CD4-positive, alpha-beta T cell treated with Interleukin-6 at 100 ng/mL for 8 hours (primary cell): Measurements from ENCODE around the gene IL17C.
A peak's percentile ranks its signal among the peaks of the same experiment; 100 is the strongest.

Source experiments
- DNase-seq: peaks from one replicate; pipeline ENCODE4 v3.0.0-alpha.2; 2020; ENCODE audit warnings: mixed read lengths, low spot score

The IL17C gene

GRCh38 chr16:88610080-88610479 is 28.3 kb upstream of the IL17C start:
- DNase-seq: no peak

- DNase-seq: no peak
Measured at GRCh38 chr16:88610909-88611812, 27.2 kb upstream of the IL17C start.

DNA sequence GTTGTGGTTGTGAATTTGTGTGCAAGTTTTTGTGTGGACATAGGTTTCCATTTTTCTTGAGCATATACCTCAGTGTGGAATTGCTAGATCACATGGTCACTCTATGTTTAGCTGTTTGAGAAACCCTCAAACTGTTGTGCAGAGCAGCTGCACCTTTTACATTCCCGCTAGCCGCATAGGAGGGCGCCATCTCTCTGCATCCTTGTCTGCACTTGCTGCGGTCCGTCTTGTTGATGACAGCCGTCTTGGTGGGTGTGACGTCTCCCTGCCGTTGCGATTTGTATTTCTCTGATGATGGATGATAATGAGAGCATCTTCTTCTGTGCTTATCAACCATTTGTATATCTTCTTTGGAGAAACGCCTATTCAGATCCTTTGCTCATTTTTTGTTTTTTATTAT is 25.1 kb upstream of the IL17C start:
- no peak for DNase-seq

DNA sequence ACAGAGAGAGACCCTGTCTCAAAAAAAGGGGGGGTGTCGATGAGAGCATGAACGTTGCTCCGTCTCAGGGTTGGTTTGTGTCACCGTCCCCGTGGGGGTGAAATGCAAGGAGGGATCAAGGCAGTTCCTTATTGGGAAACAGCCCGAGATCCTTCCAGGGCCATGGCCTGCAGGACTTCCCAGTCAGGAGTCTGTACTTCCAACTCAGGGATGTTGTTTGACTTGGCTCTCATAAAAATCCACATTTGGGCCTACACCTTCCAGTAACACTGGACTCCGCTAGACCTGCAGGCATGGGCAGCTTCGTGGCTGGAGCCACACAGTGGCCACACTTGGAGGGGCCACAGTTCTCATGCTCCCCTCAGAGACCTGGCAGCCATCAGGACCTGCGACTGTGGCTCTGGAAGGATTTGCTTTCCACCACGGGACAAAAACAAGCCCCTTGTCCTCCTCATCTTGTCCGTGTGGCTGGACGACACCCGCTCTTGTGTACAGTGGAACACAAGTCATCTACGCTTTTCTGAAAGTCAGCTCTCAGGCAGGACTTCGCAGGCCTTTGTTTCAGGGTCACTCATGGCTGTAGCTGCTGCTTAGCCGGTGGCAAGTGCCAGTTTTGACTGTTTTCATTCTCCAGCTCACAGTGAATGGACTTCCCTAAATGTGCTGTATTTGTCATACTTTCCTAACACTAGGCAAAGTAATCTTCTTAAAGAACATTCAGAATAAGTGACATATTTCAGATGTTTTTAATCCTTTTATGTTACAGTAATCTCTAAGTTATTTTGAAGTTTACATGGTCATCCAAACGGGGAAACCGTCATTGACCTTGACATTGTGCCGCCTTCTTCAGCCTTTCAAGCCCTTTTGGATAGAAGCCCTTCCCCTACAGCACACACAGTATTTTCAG is 24.2 kb upstream of the IL17C start:
- DNase-seq: no peak

DNA sequence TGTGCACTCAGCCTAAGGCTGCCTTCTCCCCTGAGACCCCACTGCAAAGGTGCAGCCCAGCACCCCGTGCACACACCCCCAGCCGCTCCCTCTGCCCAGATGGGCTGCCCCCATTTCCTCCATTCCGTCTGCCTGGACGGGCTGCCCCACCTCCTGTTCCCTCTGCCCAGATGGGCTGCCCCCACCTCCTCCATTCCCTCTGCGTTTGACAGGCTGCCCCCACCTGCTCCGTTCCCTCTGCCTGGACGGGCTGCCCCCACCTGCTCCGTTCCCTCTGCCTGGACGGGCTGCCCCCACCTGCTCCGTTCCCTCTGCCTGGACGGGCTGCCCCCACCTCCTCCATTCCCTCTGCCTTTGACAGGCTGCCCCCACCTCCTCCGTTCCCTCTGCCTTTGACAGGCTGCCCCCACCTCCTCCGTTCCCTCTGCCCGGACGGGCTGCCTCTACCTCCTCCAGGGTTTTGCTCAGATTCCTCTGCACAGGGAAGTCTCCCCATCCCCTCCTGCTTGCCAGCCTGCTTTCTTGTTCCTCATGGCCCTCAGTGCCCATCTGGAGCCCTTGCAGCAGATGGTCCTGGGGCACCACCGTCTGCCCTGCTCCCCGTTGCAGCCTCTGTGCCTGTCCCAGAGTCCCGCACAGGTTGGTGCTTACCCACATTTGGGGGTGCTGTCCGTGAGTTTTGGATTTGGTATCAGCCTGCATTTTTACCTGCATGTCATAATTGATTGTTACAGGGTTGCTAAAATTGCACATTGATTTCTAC is 23.4 kb upstream of the IL17C start:
- no peak for DNase-seq

GRCh38 chr16:88616320-88616719 is 22.1 kb upstream of the IL17C start:
- DNase-seq: no peak

- DNase-seq: no peak
Measured at GRCh38 chr16:88616736-88617135, 21.6 kb upstream of the IL17C start.

DNA sequence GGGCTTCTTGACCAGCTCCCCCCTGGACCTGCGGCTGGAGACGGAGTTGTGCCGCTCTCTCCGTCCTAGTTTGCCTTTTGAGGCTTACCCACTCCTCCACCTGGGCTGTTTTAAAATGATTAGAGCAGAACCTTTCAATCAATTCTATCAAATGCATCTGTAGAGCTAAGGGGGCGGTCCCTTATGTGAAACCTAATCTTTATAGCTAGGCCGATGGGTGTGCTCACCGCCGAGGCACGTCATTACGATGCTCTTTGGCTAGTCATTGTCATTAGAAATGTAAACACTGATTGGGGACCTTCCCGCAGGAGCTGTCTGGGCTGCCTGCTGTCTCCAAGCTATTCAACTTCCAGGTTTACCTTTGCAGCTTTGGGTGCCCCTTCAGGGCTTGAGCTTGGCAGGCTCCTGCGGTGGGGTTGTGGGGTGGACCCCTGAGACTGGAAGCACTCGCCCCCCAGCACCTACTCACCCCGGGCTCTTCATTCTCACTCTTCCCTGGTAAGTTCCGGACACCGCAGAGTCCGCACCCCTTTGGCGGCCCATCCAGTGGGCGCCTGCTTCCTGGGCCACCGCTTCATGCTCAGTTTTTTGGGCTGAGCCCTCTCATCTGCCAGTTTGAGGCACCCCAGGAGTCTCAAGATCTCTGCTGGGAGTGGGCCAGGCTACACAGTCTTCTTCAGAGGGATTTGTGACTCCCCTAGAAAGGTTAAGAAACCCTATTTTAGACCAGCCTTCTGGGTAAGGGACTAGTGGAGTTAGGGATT is 20.9 kb upstream of the IL17C start:
- no peak for DNase-seq

GRCh38 chr16:88618182-88618955 is 20.0 kb upstream of the IL17C start:
- no peak for DNase-seq

- DNase-seq: no peak
Measured at GRCh38 chr16:88618956-88619667, 19.3 kb upstream of the IL17C start.

- DNase-seq: peak; percentile 75
Measured at GRCh38 chr16:88619859-88620815, 18.2 kb upstream of the IL17C start.

GRCh38 chr16:88622125-88622524 is 16.2 kb upstream of the IL17C start:
- no peak for DNase-seq

DNA sequence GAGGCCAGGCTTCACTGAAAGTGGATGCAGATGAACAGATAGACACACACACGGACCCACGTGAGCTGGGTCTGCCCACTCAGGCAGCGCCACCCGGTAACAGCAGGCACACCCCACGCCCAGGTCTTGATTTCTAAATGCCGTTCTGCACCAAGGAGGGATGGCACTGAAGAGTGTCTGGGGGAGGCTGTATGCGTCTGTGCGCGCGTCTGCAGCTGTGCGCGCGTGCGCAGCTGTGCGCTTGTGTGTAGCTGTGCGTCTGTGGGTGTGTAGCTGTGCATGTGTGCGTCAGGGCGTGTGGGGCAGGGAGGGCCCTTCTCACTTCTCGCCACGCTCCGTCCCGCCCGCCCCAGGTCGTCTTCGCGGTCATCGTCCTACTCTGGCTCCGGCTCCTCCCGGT is 15.5 kb upstream of the IL17C start:
- no peak for DNase-seq

GRCh38 chr16:88623858-88624257 is 14.5 kb upstream of the IL17C start:
- no peak for DNase-seq

DNA sequence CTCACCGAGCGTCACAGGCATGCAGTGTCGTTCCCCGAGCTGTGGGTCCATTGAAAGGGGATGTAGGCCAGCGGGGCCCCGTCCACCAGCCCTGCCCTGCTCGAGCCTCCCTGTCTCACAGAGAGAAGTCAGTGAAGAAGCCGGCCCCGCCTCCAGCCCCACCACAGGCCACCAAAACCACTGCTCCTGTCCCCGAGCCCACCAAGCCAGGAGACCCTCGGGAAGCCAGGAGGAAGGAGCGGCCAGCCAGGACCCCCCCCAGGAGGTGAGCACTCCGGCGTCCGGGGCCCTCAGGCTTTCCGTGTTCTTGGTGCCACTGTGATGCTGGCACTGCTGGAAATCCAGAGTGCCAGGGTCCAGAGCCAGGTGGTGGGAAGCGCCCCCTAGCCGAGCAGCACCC is 13.9 kb upstream of the IL17C start:
- DNase-seq: no peak

- DNase-seq: no peak
Measured at GRCh38 chr16:88624977-88625576, 13.3 kb upstream of the IL17C start.

DNA sequence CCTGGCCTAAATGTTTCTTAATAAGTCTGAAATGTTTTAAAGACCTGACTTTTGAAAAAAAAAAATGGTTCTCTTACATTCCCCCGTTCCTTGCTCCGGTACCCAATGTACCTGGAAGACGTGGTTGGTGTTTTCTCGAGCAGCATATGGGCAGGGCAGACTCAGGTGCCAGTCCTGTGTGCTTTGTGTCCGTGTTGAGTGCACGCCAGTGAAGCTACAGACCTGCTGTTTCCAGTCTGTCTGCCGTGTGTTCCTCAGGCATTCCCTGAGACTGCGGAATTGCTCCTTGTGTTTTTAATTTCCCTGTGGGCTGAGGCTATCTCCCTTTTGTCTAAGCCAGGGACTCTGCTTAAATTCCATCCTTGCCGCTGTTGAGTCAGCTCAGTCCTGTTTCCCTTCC is 11.7 kb upstream of the IL17C start:
- DNase-seq: no peak
